DND-41 (cell line): ENCODE measurements around the gene SNAP25.

Experiments
- EZH2 ChIP-seq: IDR thresholded peaks from 3 replicates; pipeline ENCODE4 v1.6.1; 2012; ENCODE audit warnings: borderline replicate concordance, low read depth, mild to moderate bottlenecking, moderate library complexity, low read length, inconsistent platforms; ENCODE audit not compliant: severe bottlenecking
- TF ChIP-seq, protein P1 (sequence below): IDR thresholded peaks from 2 replicates; pipeline ENCODE4 v1.5.1; 2012; ENCODE audit warnings: borderline replicate concordance, low read length, moderate library complexity, mild to moderate bottlenecking; ENCODE audit not compliant: poor library complexity, severe bottlenecking; ENCODE audit errors: extremely low read depth

DNA sequence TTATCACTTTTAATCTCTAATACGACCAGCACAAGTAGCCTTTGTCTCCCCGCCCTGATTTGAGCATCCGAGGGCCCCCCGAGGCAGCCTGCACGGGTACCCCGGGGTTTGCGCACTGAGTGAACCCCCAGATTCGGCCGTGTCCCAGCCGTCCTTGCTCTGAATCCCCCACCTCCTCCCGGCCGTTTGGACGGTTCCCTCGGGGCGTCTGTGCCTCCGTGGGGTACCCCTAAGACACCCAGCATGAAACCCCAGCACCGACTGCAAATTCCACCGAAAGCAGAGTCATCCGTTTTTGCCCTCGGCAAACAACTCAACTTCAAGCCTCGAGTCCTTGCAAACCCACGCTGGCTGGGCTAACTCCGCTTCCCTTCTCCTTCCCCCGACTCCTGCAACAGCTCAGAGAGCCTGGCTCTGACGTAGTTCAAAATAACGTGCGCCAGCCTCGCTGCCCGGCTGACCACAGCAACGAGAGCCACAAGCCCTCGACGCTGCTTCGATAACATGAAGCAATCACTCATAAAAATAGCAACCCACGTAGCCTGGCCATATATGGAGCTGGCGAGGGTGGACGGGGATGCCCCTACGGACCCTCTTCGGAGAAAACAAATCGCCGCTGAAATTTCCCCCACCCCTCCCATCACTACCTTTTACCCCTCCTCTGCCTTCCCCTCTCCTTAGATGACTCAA lies 764 bp upstream of the SNAP25 start:
- TF ChIP-seq, protein P1, sequence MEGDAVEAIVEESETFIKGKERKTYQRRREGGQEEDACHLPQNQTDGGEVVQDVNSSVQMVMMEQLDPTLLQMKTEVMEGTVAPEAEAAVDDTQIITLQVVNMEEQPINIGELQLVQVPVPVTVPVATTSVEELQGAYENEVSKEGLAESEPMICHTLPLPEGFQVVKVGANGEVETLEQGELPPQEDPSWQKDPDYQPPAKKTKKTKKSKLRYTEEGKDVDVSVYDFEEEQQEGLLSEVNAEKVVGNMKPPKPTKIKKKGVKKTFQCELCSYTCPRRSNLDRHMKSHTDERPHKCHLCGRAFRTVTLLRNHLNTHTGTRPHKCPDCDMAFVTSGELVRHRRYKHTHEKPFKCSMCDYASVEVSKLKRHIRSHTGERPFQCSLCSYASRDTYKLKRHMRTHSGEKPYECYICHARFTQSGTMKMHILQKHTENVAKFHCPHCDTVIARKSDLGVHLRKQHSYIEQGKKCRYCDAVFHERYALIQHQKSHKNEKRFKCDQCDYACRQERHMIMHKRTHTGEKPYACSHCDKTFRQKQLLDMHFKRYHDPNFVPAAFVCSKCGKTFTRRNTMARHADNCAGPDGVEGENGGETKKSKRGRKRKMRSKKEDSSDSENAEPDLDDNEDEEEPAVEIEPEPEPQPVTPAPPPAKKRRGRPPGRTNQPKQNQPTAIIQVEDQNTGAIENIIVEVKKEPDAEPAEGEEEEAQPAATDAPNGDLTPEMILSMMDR: no peak
- no peak for TF ChIP-seq EZH2
